ENCODE results near the gene GSAP. TPM values are rescaled to one million over a fixed set of nuclear protein-coding genes. Genes with fewer than 3 reads are reported as not detected.

The GSAP gene
- total and polyA plus RNA-seq, 2 experiments from 2014 or later = 1.7 to 3.0 TPM

DNA sequence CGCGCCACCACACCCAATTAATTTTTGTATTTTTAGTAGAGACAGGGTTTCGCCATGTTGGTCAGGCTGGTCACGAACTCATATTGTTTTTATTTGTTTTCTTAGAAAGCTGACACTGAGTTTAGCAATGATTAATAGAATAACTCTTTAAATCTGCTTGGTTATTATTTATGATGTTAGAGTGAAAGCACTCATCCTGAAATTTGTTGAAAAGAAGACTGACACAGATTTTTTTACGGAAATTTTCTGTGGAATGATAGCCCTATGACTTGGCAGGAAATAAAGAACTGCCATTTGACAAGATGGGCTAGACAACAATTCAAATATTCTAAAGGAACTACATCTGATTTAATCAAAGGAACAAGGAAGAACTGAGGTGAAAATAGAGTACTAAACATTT lies 4.3 kb upstream of the GSAP start:
- Histone ChIP-seq H3K4me1 (ENCODE audit: low read depth) (peaks cover 6% of the 10 kb centered on the region), H3K4me3 (no peak overlapping the region), H3K36me3 (no peaks in the 10 kb centered on the region), H3K9me3 (ENCODE audit: low read depth) (no peaks in the 10 kb centered on the region), H3K27me3 (peaks cover 3% of the 10 kb centered on the region), H3K27ac (no peak overlapping the region)
- TF ChIP-seq, protein P1, sequence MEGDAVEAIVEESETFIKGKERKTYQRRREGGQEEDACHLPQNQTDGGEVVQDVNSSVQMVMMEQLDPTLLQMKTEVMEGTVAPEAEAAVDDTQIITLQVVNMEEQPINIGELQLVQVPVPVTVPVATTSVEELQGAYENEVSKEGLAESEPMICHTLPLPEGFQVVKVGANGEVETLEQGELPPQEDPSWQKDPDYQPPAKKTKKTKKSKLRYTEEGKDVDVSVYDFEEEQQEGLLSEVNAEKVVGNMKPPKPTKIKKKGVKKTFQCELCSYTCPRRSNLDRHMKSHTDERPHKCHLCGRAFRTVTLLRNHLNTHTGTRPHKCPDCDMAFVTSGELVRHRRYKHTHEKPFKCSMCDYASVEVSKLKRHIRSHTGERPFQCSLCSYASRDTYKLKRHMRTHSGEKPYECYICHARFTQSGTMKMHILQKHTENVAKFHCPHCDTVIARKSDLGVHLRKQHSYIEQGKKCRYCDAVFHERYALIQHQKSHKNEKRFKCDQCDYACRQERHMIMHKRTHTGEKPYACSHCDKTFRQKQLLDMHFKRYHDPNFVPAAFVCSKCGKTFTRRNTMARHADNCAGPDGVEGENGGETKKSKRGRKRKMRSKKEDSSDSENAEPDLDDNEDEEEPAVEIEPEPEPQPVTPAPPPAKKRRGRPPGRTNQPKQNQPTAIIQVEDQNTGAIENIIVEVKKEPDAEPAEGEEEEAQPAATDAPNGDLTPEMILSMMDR (IDR thresholded peaks at IDR 0.05; ENCODE audit: low read depth, low read length) = no peak
- no peak for DNase-seq (ENCODE audit: low read depth in 1 of 2, low spot score in 1 of 2)

DNA sequence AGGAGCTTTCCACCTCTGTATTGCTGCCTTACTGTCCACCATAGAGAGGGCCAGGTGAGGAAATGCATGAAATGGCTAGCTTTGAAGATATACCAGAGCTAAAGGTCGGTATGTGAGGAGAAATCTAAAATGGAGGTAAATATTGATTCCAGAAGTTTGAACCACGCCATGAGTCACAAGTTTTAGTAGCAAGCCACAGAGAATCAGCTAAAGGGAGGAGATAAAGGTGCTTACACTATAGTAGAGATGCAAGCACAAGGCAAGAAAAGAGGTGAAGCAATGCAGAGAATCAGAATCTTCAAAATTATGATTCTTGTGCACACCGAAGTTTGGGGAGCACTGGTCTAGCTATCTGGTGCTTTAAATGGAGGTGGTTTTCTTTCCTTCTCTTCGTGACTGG lies 3.0 kb upstream of the GSAP start:
- no peak overlapping the region for H3K27ac ChIP-seq
- H3K4me3 ChIP-seq = no peak overlapping the region
- no peaks in the 10 kb centered on the region for H3K4me1 ChIP-seq (ENCODE audit: low read depth)
- DNase-seq (ENCODE audit: low read depth in 1 of 2, low spot score in 1 of 2) = no peak
- TF ChIP-seq, protein P1 (IDR thresholded peaks at IDR 0.05; ENCODE audit: low read depth, low read length) = no peak
- H3K36me3 ChIP-seq = no peaks in the 10 kb centered on the region
- peaks cover 17% of the 10 kb centered on the region for H3K27me3 ChIP-seq
- H3K9me3 ChIP-seq (ENCODE audit: low read depth) = no peaks in the 10 kb centered on the region

DNA sequence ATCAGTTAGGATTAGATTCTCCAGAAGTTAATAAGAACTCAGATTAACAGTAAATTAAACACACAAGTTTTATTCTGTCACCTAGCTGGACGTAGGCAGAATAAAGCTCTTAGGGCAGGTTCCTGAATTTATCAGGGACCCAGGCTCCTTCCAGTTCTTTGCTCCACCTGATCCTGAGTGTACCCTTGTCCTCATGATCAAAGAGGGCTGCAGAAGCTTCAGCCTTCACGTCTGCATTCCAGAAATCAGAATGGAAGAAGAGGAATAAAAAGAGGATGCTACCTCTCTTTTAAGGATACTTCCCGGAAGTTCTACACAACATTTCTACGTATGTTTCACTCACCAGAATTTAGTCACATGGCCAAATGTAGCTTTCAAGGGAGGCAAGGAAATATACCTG lies 1.7 kb upstream of the GSAP start:
- Histone ChIP-seq H3K27me3 (peaks cover 25% of the 10 kb centered on the region), H3K27ac (no peak overlapping the region)
- TF ChIP-seq, protein P1 (IDR thresholded peaks at IDR 0.05; ENCODE audit: low read depth, low read length) = no peak

DNA sequence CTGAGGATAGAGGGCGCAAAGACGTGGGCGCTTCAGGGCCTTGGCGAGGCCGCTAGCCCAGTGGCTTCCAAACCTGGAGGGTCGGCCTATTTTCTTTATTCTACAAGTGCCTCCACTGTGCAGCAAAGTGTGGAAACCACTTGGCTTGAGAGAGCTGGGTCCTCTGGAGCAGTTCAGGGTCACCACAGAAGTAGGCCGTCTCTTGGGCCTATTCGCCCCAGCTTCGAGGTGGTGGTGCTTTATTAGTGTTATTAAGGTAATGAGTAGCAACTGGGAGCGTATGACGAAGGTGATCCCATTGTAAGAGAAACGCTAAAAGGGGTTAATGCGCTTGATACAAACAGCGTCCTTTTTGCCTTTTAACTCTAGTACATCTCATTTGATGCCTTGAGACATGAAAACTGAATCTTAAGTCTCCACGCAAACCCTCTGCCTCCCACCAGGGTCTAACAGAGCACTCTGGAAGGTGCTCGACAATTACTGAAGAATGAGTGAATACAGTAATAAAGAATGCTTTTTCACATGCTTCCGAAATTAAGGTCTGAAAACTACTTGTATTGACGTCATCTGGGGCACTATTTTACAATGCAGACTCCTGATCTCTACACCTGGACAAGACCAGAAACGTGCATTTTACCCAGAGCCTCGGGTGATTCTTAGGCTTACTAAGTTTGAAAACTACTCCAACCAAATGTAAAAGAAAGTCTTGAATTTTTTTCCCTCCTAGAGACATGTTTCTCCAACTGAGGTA lies 647 bp upstream of the GSAP start:
- Histone ChIP-seq H3K27me3 (peaks cover 25% of the 10 kb centered on the region), H3K9me3 (ENCODE audit: low read depth) (no peaks in the 10 kb centered on the region), H3K4me3 (peak overlapping the region; percentile 37), H3K4me1 (ENCODE audit: low read depth) (no peaks in the 10 kb centered on the region), H3K36me3 (no peaks in the 10 kb centered on the region), H3K27ac (no peak overlapping the region)
- no peak for DNase-seq (ENCODE audit: low read depth in 1 of 2, low spot score in 1 of 2)
- TF ChIP-seq, protein P1 (IDR thresholded peaks at IDR 0.05; ENCODE audit: low read depth, low read length) = peak; percentile 11

More for the DNA sequence above, 1.7 kb upstream of the GSAP start:
- H3K4me3 ChIP-seq = no peak overlapping the region
- no peak for DNase-seq (ENCODE audit: low read depth in 1 of 2, low spot score in 1 of 2)
- H3K36me3 ChIP-seq = no peaks in the 10 kb centered on the region
- no peaks in the 10 kb centered on the region for H3K9me3 ChIP-seq (ENCODE audit: low read depth)
- H3K4me1 ChIP-seq (ENCODE audit: low read depth) = no peaks in the 10 kb centered on the region

DNA sequence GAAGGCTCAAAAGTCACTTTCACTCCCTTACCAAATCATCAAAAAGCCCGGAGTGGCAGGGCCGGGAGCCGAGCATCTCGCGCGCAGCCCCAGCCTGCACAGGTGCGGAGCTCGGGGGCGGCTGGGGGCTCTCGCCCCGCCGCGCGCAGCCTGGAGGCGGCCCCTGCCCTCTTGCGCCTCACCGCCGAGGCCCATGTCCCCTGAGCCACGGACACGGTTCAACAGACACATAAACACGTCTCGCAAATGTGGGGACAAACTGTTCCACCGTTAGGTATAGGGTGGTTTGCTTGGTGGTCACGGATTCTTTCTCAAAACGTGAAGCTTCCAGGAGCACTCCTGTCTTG lies 700 bp downstream of the GSAP start:
- peaks cover 25% of the 10 kb centered on the region for H3K27me3 ChIP-seq
- no peak for DNase-seq (ENCODE audit: low read depth in 1 of 2, low spot score in 1 of 2)
- H3K27ac ChIP-seq = no peak overlapping the region
- TF ChIP-seq, protein P1 (IDR thresholded peaks at IDR 0.05; ENCODE audit: low read depth, low read length) = no peak
- peak overlapping the region; percentile 37 for H3K4me3 ChIP-seq
- H3K9me3 ChIP-seq (ENCODE audit: low read depth) = peaks cover 3% of the 10 kb centered on the region
- no peaks in the 10 kb centered on the region for H3K4me1 ChIP-seq (ENCODE audit: low read depth)
- H3K36me3 ChIP-seq = no peaks in the 10 kb centered on the region
